Endothelial cell of umbilical vein (primary cell): ENCODE data around the gene DAPK2. TPM values are rescaled to one million over a fixed set of nuclear protein-coding genes. Genes with fewer than 3 reads are reported as not detected.

ENCODE experiments used
- BruUV-seq: library from RNA; stranded (reverse); fragments of 400-500 nt; replicated peaks from 2 replicates; lab custom pipeline; 2021; lab: Mats Ljungman, UMichigan
- CTCF ChIA-PET: fragments of 300-600, 350-600 bp; sonication (Branson Sonifier 250); formaldehyde crosslinking; loops from one replicate; lab custom pipeline; 2021; ENCODE audit warnings: antibody characterized with exemption, inconsistent platforms; lab: Charles Lee
- POLR2A ChIA-PET: fragments of 300-600, 350-600 bp; sonication (Branson Sonifier 250); formaldehyde crosslinking; loops from one replicate; lab custom pipeline; 2021; ENCODE audit warnings: antibody characterized with exemption, inconsistent platforms; lab: Charles Lee
- DNase-seq: peaks from one replicate; pipeline ENCODE4 v3.0.0-alpha.2; 2011; ENCODE audit warnings: low read depth, low spot score
- FAIRE-seq: peaks from 2 replicates; lab custom pipeline; 2011; peaks lifted over from hg19 to GRCh38; lab: Jason Lieb, UNC
- H2AFZ ChIP-seq: 2 replicates; pipeline ENCODE4 v1.6.0; 2012; ENCODE audit warnings: low read depth, low read length, control low read depth, inconsistent platforms
- H3K27ac ChIP-seq: 2 replicates; pipeline ENCODE4 v1.5.1; 2011; ENCODE audit warnings: low read depth, mild to moderate bottlenecking, control low read depth, low read length, moderate library complexity; ENCODE audit not compliant: insufficient read depth
- H3K27me3 ChIP-seq, 2 experiments: 2 replicates each; pipeline versions ENCODE4 v1.6.0 to v1.6.1; 2011; ENCODE audit warnings: low read length in 2 of 2, mixed read lengths in 1 of 2; ENCODE audit not compliant: control insufficient read depth in 2 of 2, insufficient read depth in 2 of 2
- H3K36me3 ChIP-seq, 2 experiments: 2 replicates in 1 of 2; 3 replicates in 1 of 2; pipeline ENCODE4 v1.5.1; 2011; ENCODE audit warnings: low read length in 2 of 2, mild to moderate bottlenecking in 1 of 2, moderate library complexity in 1 of 2; ENCODE audit not compliant: control insufficient read depth in 2 of 2, insufficient read depth in 2 of 2; ENCODE audit errors: extremely low read depth in 1 of 2
- H3K4me1 ChIP-seq: 3 replicates; pipeline ENCODE4 v1.5.1; 2011; ENCODE audit warnings: mild to moderate bottlenecking, low read length; ENCODE audit not compliant: control insufficient read depth, insufficient read depth; ENCODE audit errors: extremely low read depth
- H3K4me2 ChIP-seq: 2 replicates; pipeline ENCODE4 v1.6.1; 2011; ENCODE audit warnings: low read length, control low read depth, mixed read lengths; ENCODE audit not compliant: insufficient read depth
- H3K4me3 ChIP-seq, 3 experiments: fragments of 200-600 bp in 1 of 3; sonication (generic), shearing (Covaris generic) in 1 of 3; replicated peaks in 1 of 3; 2 replicates each; pipeline ENCODE4 v1.5.1; 2011 to 2016; ENCODE audit warnings: control low read depth in 3 of 3, low read length in 3 of 3, mild to moderate bottlenecking in 2 of 3, inconsistent platforms in 1 of 3, low read depth in 1 of 3, moderate library complexity in 1 of 3; ENCODE audit not compliant: insufficient read depth in 1 of 3
- H3K79me2 ChIP-seq: 2 replicates; pipeline ENCODE4 v1.6.0; 2012; ENCODE audit warnings: low read length, inconsistent platforms; ENCODE audit not compliant: control insufficient read depth, insufficient read depth
- H3K9ac ChIP-seq: replicated peaks from 2 replicates; pipeline ENCODE3; 2011; ENCODE audit warnings: low read length, control low read depth; ENCODE audit not compliant: insufficient read depth; ENCODE audit errors: extremely low read depth
- H3K9me1 ChIP-seq: replicated peaks from 3 replicates; pipeline ENCODE4 v1.6.0; 2011; ENCODE audit warnings: mild to moderate bottlenecking, low read length; ENCODE audit not compliant: control insufficient read depth, insufficient read depth; ENCODE audit errors: extremely low read depth
- H3K9me3 ChIP-seq: replicated peaks from 2 replicates; pipeline ENCODE4 v1.5.1; 2012; ENCODE audit warnings: low read length, inconsistent platforms; ENCODE audit not compliant: control insufficient read depth, insufficient read depth
- H4K20me1 ChIP-seq: replicated peaks from 2 replicates; pipeline ENCODE3; 2011; ENCODE audit warnings: mild to moderate bottlenecking, low read length; ENCODE audit not compliant: control insufficient read depth, insufficient read depth; ENCODE audit errors: extremely low read depth
- CTCF ChIP-seq, 2 donors: IDR thresholded peaks; 1 replicate in 1 of 2; 2 replicates in 1 of 2; pipeline ENCODE4 v1.5.1; 2011; ENCODE audit warnings: low read length in 2 of 2, mild to moderate bottlenecking in 2 of 2, moderate library complexity in 2 of 2, control low read depth in 1 of 2, inconsistent platforms in 1 of 2, low read depth in 1 of 2; ENCODE audit not compliant: insufficient read depth in 1 of 2; ENCODE audit errors: extremely low read depth in 1 of 2
- FOS ChIP-seq: IDR thresholded peaks from 2 replicates; pipeline ENCODE4 v1.6.1; 2011; ENCODE audit warnings: mild to moderate bottlenecking, low read length, moderate library complexity, borderline replicate concordance; ENCODE audit not compliant: insufficient read depth
- GATA2 ChIP-seq: IDR thresholded peaks from 2 replicates; pipeline ENCODE4 v1.7.0; 2011; ENCODE audit warnings: low read depth, mild to moderate bottlenecking, moderate library complexity, mixed read lengths, low read length; ENCODE audit not compliant: insufficient read length, insufficient read depth
- MAX ChIP-seq: IDR thresholded peaks from 2 replicates; pipeline ENCODE4 v1.6.1; 2011; ENCODE audit not compliant: insufficient read depth, insufficient read length
- MYC ChIP-seq: IDR thresholded peaks from one replicate; pipeline ENCODE4 v1.6.1; 2011; ENCODE audit warnings: mild to moderate bottlenecking, low read depth, low read length
- dilution Hi-C: fragments of 300-500 bp; cut with MboI; formaldehyde crosslinking; loops from one replicate; pipeline ENCODE4 v1.15.0; 2019; ENCODE audit warnings: low sequenced_read_pairs; ENCODE audit not compliant: extremely low pct_ligation_motif_present
- intact Hi-C: fragments of 100-400 bp; cut with micrococcal nuclease; formaldehyde crosslinking; loops from one replicate; pipeline ENCODE4 v1.10.0; 2022
- polyA plus RNA-seq, 4 experiments: library from polyadenylated mRNA; depleted of rRNA in 3 of 4; stranded (reverse) in 3 of 4; unstranded in 1 of 4; fragments of >200 nt; gene quantifications; 2 replicates each; pipeline versions ENCODE4 v1.2.1 to v1.2.3, GENCODE V29; 2011 to 2012; ENCODE audit warnings: missing spikeins in 1 of 4
- total RNA-seq: library from RNA; stranded (reverse); gene quantifications from 2 replicates; pipeline ENCODE4 v1.2.3, GENCODE V29; 2021

DAPK2 gene
- total and polyA plus RNA-seq, 2 donors (not counting 3 experiments of a cell fraction or from before 2014, with no cell fraction given) = 2.8 to 6.7 TPM

- ChIA-PET CTCF (interaction anchor here (1.2 to 1.8 kb wide), 2 partner anchors 28 to 96 kb away, joined by 3 to 7 read pairs; no protein-coding TSS in a partner anchor), POLR2A (no interaction called here)
- H3K9me3 ChIP-seq = no peaks in the 10 kb centered on the region
- no peaks in the 10 kb centered on the region for H4K20me1 ChIP-seq
- TF ChIP-seq FOS = peak; percentile 43
- no peak for TF ChIP-seq MAX
- TF ChIP-seq GATA2 = peak; percentile 22
- TF ChIP-seq MYC = no peak
- no peak for TF ChIP-seq CTCF (IDR thresholded peaks at IDR 0.05; ENCODE audit: extremely low read depth in 1 of 2, insufficient read depth in 1 of 2, low read depth in 1 of 2, low read length in 2 of 2)
- peaks cover 11% of the 10 kb centered on the region for H3K4me1 ChIP-seq
- no peak overlapping the region for H3K27ac ChIP-seq
- intact Hi-C loops = no loop called here
- no peaks in the 10 kb centered on the region for H3K36me3 ChIP-seq
- dilution Hi-C loops = no loop called here
- FAIRE-seq (no peak), DNase-seq (peak; percentile 12)
- no peak overlapping the region for H3K4me3 ChIP-seq
- no peaks in the 10 kb centered on the region for H3K27me3 ChIP-seq
- H3K9me1 ChIP-seq = no peaks in the 10 kb centered on the region
- no peak overlapping the region for H2AFZ ChIP-seq
- no peak overlapping the region for H3K9ac ChIP-seq
- H3K79me2 ChIP-seq = no peaks in the 10 kb centered on the region
- BruUV-seq = no TSS peak
- H3K4me2 ChIP-seq = no peak overlapping the region
Measured at GRCh38 chr15:63950911-63951481, 95.3 kb downstream of the DAPK2 start.
